GM12872 (cell line): ENCODE results near the gene WWOX.

Experiments used
- TF ChIP-seq, protein P1 (sequence below): IDR thresholded peaks from 3 replicates; pipeline ENCODE4 v1.5.1; 2011; ENCODE audit warnings: low read depth, mild to moderate bottlenecking, low read length, moderate library complexity; ENCODE audit not compliant: insufficient read depth

WWOX gene

DNA sequence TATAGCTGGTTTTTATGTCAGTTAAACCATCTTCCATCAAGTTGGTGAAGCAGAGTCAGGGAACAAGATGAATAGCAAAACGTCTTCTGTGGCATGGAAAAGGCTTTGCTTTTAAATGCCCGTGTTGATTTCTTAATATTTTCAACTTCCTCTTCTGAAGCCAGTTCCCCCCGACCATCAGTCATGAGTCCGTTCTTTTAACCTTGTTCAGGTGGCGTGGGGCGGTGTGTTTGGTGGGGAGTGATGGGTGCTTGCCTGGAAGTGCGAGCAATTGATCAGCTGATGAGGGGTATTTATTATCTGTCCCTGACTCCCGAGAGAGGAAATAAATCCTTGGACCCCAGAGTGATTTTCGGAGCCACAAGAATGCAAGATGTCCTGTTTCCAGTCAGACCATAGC, 147.1 kb downstream of the WWOX start:
- TF ChIP-seq, protein P1, sequence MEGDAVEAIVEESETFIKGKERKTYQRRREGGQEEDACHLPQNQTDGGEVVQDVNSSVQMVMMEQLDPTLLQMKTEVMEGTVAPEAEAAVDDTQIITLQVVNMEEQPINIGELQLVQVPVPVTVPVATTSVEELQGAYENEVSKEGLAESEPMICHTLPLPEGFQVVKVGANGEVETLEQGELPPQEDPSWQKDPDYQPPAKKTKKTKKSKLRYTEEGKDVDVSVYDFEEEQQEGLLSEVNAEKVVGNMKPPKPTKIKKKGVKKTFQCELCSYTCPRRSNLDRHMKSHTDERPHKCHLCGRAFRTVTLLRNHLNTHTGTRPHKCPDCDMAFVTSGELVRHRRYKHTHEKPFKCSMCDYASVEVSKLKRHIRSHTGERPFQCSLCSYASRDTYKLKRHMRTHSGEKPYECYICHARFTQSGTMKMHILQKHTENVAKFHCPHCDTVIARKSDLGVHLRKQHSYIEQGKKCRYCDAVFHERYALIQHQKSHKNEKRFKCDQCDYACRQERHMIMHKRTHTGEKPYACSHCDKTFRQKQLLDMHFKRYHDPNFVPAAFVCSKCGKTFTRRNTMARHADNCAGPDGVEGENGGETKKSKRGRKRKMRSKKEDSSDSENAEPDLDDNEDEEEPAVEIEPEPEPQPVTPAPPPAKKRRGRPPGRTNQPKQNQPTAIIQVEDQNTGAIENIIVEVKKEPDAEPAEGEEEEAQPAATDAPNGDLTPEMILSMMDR, result no peak

DNA sequence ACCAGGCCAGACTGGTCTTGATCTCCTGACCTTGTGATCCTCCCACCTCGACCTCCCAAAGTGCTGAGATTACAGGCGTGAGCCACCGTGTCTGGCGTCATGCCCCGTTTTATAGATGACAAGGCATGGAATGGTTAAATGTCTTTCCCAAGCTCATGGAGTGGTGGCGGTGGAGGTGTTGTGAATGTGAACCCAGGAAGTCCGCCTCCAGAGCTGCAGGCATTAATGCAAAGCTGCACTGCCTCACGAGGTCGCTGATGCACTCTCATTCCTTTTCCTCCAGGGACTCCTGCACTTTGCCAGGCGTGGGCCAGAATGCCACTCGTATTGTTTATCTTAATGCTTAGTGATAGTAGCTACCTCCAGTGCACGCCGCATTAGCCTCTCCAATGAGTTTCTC, 149.6 kb downstream of the WWOX start:
- TF ChIP-seq, protein P1, result no peak

DNA sequence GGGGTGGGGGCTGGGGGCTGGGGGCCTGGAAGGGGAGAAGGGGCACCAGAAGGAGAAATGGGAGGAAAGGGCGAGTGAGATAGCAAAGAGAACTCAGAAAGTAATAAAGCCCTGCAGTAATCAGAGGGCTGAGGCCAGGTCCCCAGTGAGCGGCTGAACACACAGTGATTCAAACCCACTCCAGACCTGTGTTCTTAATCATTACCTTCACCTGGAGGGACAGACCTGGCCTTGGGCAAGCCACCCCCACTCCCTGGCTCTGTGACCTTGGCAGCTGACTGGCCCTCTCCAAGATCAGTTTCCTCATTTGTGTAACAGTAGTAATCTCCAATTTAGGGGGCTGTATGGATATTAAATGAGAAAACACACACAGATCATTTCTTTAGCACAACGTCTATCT, 150.4 kb downstream of the WWOX start:
- TF ChIP-seq, protein P1, result no peak

DNA sequence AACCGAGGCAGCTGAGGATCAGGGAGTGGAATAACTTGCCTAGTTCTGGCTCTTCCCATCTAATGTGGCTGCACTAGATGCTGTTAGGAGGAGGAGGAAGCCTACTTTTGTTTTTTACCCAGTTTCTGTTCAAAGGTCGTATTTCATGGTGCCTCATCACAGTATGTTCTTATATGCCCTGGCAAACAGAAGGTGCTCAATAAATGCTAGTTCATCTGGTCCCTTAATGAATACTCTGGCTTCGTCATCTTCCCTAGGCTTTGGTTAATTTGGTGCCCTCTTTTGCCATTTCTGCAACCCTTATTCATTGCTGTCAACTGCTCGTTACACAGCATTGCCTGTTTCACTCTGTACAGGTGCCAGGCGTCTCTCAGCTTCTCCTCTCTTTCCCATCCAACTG, 151.7 kb downstream of the WWOX start:
- TF ChIP-seq, protein P1, result no peak

DNA sequence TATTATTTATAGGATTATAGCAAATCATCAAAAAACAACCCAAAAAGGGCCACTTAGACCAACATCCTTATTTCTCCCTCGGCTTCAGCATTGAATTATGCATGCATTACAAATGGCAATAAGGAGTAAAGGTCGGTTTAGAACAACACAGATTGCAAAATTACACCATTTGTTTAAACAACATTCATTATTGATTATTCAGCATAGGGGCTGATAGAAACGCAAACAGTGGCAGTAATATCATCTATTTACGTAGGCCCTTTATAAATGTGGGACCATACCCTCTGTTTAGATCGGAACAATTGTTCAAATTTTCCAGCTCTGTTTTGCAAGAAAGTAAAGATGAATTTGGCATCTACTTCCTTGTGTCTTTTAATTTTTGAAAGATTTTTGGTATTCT, 153.3 kb downstream of the WWOX start:
- TF ChIP-seq, protein P1, result no peak

DNA sequence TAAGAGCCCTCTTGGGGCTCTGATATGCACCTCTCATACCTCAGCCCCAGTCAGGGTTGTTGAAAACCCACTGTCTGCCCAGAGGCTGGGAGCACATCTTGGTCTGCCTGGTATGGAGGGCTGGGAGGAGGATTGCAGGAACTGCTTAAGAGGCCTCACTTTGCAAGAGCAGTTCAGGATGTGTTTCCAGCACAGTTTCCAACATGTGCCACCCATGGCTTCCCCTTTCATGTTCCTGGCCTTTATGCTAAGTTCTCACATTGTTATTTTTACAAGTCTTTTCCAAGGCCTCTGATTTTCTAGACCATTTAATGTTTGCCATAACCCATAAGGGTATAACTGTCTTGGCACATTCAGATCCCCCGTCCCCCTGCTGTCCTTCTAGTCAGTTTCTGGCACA, 155.4 kb downstream of the WWOX start:
- TF ChIP-seq, protein P1, result no peak

DNA sequence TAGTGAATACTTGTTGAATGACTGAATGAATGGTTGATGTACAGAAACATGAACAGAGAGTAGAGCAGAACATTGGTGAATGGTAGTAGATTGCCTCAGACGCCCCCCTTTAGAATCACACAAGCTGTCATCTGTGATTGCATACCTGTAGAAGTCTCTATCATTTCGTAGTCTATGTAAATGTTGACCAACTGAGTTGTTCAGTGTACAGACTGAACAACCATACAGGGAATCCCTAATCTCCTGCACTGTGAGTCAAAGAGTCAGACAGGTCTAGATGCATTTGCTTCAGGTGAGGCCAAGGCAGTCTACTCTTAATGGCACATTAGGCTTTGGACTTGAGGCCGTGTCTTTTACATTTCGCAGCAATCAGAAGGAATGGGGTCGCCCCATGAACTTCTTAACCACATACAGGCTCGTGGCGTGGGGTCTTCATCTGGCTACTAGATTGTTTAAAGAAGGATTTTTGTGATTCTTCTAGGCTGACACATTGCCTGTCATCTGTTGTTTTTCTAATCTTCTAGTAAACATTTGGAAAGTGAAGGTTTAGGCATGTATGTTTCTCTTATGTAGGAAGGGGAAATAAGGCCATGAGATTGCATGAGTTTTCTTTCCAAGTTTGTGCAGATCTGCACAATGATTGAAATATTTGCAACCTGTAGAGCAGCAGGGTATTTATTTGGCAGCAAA, 157.4 kb downstream of the WWOX start:
- TF ChIP-seq, protein P1, result no peak
